Gastrocnemius medialis (tissue), 4 donors: ENCODE measurements around the gene PI4K2B. TPM values are rescaled to one million over a fixed set of nuclear protein-coding genes. Genes with fewer than 3 reads are reported as not detected.
"Not testable (repeated sequence)": the region's sequence is repeated elsewhere in the genome, so short reads cannot be mapped to it uniquely, and the experiment has no call there.

Source experiments
- ATAC-seq, 2 donors: fragments of 150-250 bp; one replicate each; pipeline ENCODE4 v1.9.1; 2016
- DNase-seq, 2 donors: peaks; one replicate each; pipeline ENCODE4 v3.0.0-alpha.2; 2019
- H3K27ac ChIP-seq, 4 donors: fragments of 200-600 bp; sonication (generic); 1 replicate in 1 of 4; 2 replicates in 3 of 4; pipeline ENCODE4 v1.5.1; 2016 to 2018; ENCODE audit warnings: mild to moderate bottlenecking in 2 of 4, moderate library complexity in 1 of 4
- H3K27me3 ChIP-seq, 3 donors: fragments of 200-600 bp; sonication (generic) in 2 of 3; 1 replicate in 1 of 3; 2 replicates in 2 of 3; pipeline versions ENCODE4 v1.5.1 to v1.6.0; 2016 to 2019; ENCODE audit warnings: mild to moderate bottlenecking in 1 of 3, moderate library complexity in 1 of 3
- H3K36me3 ChIP-seq, 2 donors: fragments of 200-600 bp; sonication (generic) in 1 of 2; one replicate each; pipeline ENCODE4 v1.5.1; 2017 to 2018
- H3K4me1 ChIP-seq, 2 donors: fragments of 200-600 bp; sonication (generic) in 1 of 2; one replicate each; pipeline ENCODE4 v1.5.1; 2016 to 2017; ENCODE audit warnings: mild to moderate bottlenecking in 2 of 2
- H3K4me3 ChIP-seq, 4 donors: fragments of 200-600 bp; sonication (generic) in 3 of 4; 1 replicate in 1 of 4; 2 replicates in 3 of 4; pipeline ENCODE4 v1.5.1; 2016 to 2019; ENCODE audit warnings: mild to moderate bottlenecking in 2 of 4
- H3K9me3 ChIP-seq, 3 donors: fragments of 200-600 bp; sonication (generic) in 2 of 3; 1 replicate in 1 of 3; 2 replicates in 2 of 3; pipeline ENCODE4 v1.5.1; 2016 to 2019
- CTCF ChIP-seq, 5 experiments: fragments of 450-650 bp in 3 of 5; fragments of 200-600 bp in 2 of 5; sonication (generic) in 2 of 5; IDR thresholded peaks in 4 of 5; conservative IDR thresholded peaks in 1 of 5; 1 replicate in 4 of 5; 2 replicates in 1 of 5; pipeline ENCODE4 v1.5.1; 2016 to 2019; ENCODE audit warnings: antibody characterized with exemption in 5 of 5, mild to moderate bottlenecking in 3 of 5, moderate library complexity in 3 of 5
- POLR2A ChIP-seq, 2 donors: fragments of 450-650 bp; IDR thresholded peaks; one replicate each; pipeline ENCODE4 v1.6.1; 2017; ENCODE audit warnings: antibody characterized with exemption in 2 of 2, mild to moderate bottlenecking in 2 of 2, moderate library complexity in 2 of 2
- in situ Hi-C, 4 donors: fragments of 200-750 bp; cut with MboI; loops; one replicate each; pipeline versions ENCODE4 v1.15.0 to v1.8.0; 2017; ENCODE audit warnings: low sequenced_read_pairs in 4 of 4
- intact Hi-C: fragments of 100-400 bp; cut with DNase I; formaldehyde crosslinking; loops from one replicate; pipeline ENCODE4 v1.15.1; 2023; ENCODE audit warnings: low total_unique reads
- total RNA-seq, 4 donors: library from RNA; depleted of rRNA; stranded (reverse); fragments of >200 nt; gene quantifications; one replicate each; pipeline versions ENCODE4 v1.1.0 to v1.2.3, GENCODE V29; 2016

Gene PI4K2B
- total RNA-seq, 4 donors from 2014 or later: 0.92 to 3.6 (median 3.0) TPM

GRCh38 chr4:25233194-25233593 lies 639 bp upstream of the PI4K2B start:
- Histone ChIP-seq H3K27me3 (no peaks in the 10 kb centered on the region), H3K9me3 (peaks cover 0 to 7% (median 0%) of the 10 kb centered on the region in 3 donors), H3K4me3 (peak overlapping the region; percentile 78 to 92 (median 80)), H3K36me3 (no peaks in the 10 kb centered on the region), H3K27ac (peak overlapping the region; percentile 89 to 98 (median 94)), H3K4me1 (peaks cover 3 to 11% of the 10 kb centered on the region in 2 donors)
- TF ChIP-seq POLR2A (IDR thresholded peaks at IDR 0.05) (no peak), CTCF (IDR thresholded peaks at IDR 0.05 in 4 of 5, conservative IDR thresholded peaks at IDR 0.05 in 1 of 5) (no peak)
- DNase-seq: no peak
- in situ Hi-C loops: loop anchor here in 2 of 4 donors (10.0 kb wide), 2 partner anchors 58 to 72 kb away; no protein-coding TSS in a partner anchor
- no peak for ATAC-seq
- intact Hi-C loops: loop anchor here (1.0 to 10.0 kb wide), 4 partner anchors 73 to 1092 kb away; partner anchors contain the start of genes ANAPC4, DHX15, RBPJ and SEPSECS

- no peaks in the 10 kb centered on the region for H3K27me3 ChIP-seq
- no peaks in the 10 kb centered on the region for H3K36me3 ChIP-seq
- intact Hi-C loops: loop anchor here (1.0 to 10.0 kb wide), 6 partner anchors 61 to 1090 kb away; partner anchors contain the start of genes ANAPC4, DHX15, RBPJ and ZCCHC4
- DNase-seq: peak; percentile 18 to 42
- H3K4me3 ChIP-seq: peak overlapping the region; percentile 78 to 92 (median 80)
- in situ Hi-C loops: loop anchor here in 2 of 4 donors (10.0 kb wide), 2 partner anchors 60 to 70 kb away; no protein-coding TSS in a partner anchor
- peak; percentile 72 to 76 for ATAC-seq
- peak overlapping the region; percentile 89 to 98 (median 94) for H3K27ac ChIP-seq
- H3K4me1 ChIP-seq: peaks cover 3 to 11% of the 10 kb centered on the region in 2 donors
- TF ChIP-seq POLR2A (IDR thresholded peaks at IDR 0.05) (no peak), CTCF (IDR thresholded peaks at IDR 0.05 in 4 of 5, conservative IDR thresholded peaks at IDR 0.05 in 1 of 5) (peak in 3 of 5 experiments; percentile 40 to 49 (median 42))
- peaks cover 0 to 7% (median 0%) of the 10 kb centered on the region in 3 donors for H3K9me3 ChIP-seq
Measured at GRCh38 chr4:25234390-25235370, 847 bp downstream of the PI4K2B start.

- no peak for TF ChIP-seq POLR2A (IDR thresholded peaks at IDR 0.05)
- no peak for TF ChIP-seq CTCF (IDR thresholded peaks at IDR 0.05 in 4 of 5, conservative IDR thresholded peaks at IDR 0.05 in 1 of 5)
- no peaks in the 10 kb centered on the region for H3K36me3 ChIP-seq
- H3K4me1 ChIP-seq: peaks cover 3 to 11% of the 10 kb centered on the region in 2 donors
- in situ Hi-C loops: loop anchor here in 2 of 4 donors (10.0 kb wide), 2 partner anchors 61 to 69 kb away; no protein-coding TSS in a partner anchor
- peaks cover 0 to 7% (median 0%) of the 10 kb centered on the region in 3 donors for H3K9me3 ChIP-seq
- H3K4me3 ChIP-seq: peak overlapping the region; percentile 78 to 92 (median 80)
- peak overlapping the region in 2 of 4 donors; percentile 95 to 98 for H3K27ac ChIP-seq
- no peak for ATAC-seq
- no peaks in the 10 kb centered on the region for H3K27me3 ChIP-seq
- intact Hi-C loops: loop anchor here (2.0 to 10.0 kb wide), 3 partner anchors 651 to 1089 kb away; partner anchors contain the start of genes DHX15 and RBPJ
- DNase-seq: no peak
Measured at GRCh38 chr4:25235401-25235800, 1.6 kb downstream of the PI4K2B start.

GRCh38 chr4:25236030-25236429 lies 2.2 kb downstream of the PI4K2B start:
- intact Hi-C loops: loop anchor here (10.0 kb wide), 2 partner anchors 651 to 1089 kb away; partner anchors contain the start of genes DHX15 and RBPJ
- not testable (repeated sequence) for H3K27ac ChIP-seq

More at GRCh38 chr4:25236030-25236429, 2.2 kb downstream of the PI4K2B start:
- not testable (repeated sequence) for H3K36me3 ChIP-seq, H3K27me3 ChIP-seq, ATAC-seq, DNase-seq, H3K4me3 ChIP-seq, H3K9me3 ChIP-seq
- in situ Hi-C loops: loop anchor here in 2 of 4 donors (10.0 kb wide), 2 partner anchors 61 to 69 kb away; no protein-coding TSS in a partner anchor
- peaks cover 3 to 11% of the 10 kb centered on the region in 2 donors for H3K4me1 ChIP-seq
